GM21737 (cell line): ENCODE measurements around the gene ZNF624.
"Not testable (repeated sequence)": the region's sequence is repeated elsewhere in the genome, so short reads cannot be mapped to it uniquely, and the experiment has no call there.

ENCODE experiments used
- ATAC-seq: cut with Tn5 transposase; IDR thresholded peaks from one replicate; pipeline ENCODE4 v1.9.1; 2021; ENCODE audit warnings: mild to moderate bottlenecking, moderate library complexity; ENCODE audit not compliant: unreplicated experiment

The ZNF624 gene

GRCh38 chr17:16653367-16654041 is at the start of gene ZNF624:
ZNF624 (minus strand) TSS chr17:16653850.
- ATAC-seq, result peak; percentile 91

GRCh38 chr17:16697603-16698002 is 44.0 kb upstream of the ZNF624 start:
- ATAC-seq, result not testable (repeated sequence)

DNA sequence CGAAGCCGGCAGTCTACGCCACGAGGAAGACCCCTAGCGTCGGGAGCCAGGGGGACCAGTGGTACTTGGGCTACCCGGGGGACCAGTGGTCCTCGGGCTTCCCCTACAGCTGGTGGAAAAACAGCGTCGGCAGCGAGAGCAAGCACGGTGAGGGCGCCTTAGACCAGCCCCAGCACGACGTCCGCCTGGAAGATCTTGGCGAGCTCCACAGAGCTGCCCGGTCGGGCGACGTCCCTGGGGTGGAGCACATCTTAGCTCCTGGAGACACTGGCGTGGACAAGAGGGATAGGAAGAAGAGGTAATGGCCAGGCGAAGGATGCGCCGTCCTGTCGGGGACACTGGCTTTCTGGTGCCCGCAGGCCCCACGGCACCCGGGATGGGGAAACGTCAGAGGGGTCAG is 36.8 kb upstream of the ZNF624 start:
- ATAC-seq, result not testable (repeated sequence)

DNA sequence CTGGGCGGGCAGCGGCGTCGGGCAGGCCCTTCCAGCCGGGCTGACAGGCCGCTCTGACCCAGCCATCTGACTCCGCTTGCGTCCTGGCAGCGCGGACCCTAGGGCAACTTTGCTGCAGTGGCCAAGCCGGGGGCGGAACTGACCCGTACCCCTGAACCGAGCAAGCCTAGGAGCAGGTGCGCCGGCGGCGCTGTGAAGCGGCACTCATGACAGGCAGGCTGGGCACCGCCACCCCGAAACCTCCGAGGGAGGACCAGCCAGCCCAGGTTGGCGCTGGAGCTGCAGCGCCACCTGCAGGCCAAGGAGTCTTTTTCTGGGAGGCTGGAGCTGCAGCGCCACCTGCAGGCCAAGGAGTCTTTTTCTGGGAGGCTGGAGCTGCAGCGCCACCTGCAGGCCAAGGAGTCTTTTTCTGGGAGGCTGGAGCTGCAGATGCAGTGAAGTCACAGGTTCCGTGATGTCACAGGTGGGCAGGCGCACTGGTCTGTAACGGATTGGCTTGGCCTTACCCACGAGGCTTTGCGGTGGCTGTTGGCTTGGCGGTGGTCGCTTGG is 36.2 kb upstream of the ZNF624 start, which contains the start of gene CCDC144A:
Gene CCDC144A, plus strand, starts transcription at position 511 of the 551 bp plus-strand sequence. CDS start 160 bp downstream, outside the sequence.
- not testable (repeated sequence) for ATAC-seq

GRCh38 chr17:16687151-16687550 is 33.5 kb upstream of the ZNF624 start:
- ATAC-seq, result not testable (repeated sequence)

DNA sequence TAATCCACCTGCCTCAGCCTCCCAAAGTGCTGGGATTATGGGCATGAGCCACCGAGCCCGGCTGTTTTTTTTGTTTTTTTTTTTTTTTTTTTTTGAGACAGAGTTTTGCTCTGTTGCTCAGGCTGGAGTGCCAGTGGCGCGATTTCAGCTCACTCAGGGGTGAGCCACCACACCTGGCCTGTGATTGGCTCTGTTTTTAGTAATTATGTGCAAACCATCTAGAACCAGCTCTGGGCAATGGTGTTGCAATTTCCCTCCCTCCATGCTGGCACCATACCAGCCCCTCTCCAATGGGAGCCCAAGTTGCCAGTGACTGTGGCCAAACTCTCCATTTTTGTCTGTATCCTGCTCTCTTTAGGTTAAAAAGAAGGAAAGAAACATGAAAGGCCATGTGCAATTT is 32.4 kb upstream of the ZNF624 start:
- ATAC-seq, result not testable (repeated sequence)

DNA sequence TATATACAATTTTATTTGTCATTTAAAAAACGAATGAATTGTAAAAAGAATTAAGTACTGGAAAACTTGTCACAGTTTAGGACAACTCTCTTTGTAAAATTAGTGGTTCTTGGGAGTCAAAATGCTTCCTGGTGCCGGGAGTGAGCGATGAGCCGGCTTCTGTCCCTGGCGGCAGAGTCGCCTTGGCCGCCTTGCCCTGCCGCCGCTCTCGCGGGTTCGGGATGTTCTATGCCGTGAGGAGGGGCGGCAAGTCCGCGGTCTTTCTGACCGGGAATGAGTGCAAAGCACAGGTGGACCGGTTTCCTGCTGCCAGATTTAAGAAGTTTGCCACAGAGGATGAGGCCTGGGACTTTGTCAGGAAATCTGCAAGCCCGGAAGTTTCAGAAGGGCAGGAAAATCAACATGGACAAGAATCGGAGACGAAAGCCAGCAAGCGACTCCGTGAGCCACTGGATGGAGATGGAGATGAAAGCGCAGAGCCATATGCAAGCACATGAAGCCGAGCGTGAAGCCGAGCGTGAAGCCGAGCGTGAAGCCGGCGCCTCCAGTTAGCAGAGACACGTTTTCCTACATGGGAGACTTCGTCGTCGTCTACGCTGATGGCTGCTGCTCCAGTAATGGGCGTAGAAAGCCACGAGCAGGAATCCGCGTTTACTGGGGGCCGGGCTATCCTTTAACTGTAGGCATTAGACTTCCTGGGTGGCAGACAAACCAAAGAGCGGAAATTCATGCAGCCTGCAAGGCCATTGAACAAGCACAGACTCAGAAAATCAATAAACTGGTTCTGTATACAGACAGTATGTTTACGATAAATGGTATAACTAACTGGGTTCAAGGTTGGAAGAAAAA is 29.9 kb upstream of the ZNF624 start:
- ATAC-seq, result not testable (repeated sequence)

DNA sequence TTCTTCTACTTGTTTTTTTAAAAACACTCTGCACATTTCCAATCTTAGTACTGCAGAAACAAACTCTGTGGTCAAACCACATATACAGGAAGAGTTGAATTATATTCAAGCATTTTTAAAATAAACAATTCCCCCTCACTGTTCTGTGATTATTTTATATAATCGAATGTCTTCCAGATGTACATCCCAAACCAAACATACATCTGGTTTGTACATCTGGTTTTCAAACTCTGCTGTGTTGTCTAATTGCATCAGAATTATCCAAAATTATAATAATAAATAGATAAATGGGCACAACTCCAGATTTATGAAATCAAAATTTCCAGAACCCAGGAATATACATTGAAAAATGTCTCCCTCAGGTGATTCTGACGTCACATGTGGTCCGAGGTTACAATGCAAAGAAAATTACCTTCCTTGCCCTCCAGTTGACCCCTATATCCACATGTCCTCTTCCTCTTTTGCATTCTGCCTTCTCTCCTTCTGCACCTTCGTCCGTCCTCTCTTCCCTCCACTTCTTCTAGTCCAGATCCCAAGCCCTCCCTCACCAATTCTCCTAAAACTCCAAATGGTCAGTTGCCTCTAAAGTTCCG is 23.1 kb upstream of the ZNF624 start:
- no peak for ATAC-seq

GRCh38 chr17:16666907-16667636 is 13.4 kb upstream of the ZNF624 start:
- not testable (repeated sequence) for ATAC-seq

GRCh38 chr17:16666553-16666906 is 12.9 kb upstream of the ZNF624 start:
- ATAC-seq, result not testable (repeated sequence)

DNA sequence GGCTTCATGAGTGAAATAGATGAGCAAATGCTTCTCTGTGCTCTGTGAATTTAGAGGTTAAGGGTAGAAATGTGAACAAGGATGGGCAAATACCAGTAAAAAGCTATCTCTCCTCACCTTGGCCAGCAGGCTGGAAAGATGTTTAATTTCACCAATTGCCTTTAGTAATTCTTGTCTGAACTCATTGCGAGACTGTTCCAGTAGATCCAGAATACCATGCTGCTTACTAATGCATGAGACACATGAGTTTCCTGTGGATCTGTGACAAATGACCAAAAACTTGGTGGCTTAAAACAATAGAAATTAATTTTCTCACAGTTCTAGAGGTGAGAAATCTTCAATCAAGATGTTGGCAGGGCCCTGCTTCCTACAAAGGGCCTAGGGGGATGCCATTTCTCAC is 9.3 kb upstream of the ZNF624 start:
- no peak for ATAC-seq

DNA sequence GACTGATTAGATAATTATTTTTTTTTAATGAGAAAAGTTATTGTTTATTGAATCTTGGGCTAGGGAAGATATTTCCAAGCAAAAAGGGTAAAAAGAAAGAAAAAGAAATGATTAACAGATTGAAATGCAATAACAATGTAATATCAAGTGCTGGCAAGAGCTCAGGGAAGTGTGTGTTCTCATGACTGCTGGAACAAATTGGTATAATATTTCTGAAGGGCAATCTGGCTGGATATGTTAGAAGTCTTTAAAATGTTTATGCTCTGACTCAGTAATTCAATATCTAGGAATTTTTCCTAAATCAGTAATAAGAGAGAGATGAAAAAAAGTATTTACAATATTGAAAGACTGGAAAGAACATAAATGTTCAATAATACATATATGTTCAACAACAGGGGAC is 7.6 kb upstream of the ZNF624 start:
- no peak for ATAC-seq

DNA sequence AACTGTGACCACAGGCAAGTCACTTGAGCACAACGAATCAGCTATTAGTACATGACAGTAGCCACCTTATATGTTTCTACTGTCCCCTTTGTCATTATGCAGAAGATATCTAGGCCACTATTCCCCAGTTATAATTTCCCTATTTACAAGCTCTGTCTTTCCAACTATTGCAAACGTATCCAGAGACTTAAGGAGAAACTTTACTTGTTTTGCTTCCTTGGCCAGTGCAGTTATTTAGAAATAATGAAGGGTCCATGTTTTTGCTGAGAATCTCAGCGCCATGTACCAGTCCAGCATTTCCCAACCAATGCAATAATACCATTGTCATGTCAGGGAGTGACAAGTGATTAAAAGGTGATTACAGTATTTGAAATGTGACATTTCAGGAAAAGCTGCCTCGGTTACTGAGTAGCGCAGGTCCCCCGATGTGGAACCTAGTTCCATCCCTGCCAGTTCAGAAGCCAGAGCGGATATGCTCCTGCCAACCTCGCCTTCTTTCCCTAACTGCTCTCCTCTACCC is 743 bp downstream of the ZNF624 start:
- peak; percentile 10 for ATAC-seq

DNA sequence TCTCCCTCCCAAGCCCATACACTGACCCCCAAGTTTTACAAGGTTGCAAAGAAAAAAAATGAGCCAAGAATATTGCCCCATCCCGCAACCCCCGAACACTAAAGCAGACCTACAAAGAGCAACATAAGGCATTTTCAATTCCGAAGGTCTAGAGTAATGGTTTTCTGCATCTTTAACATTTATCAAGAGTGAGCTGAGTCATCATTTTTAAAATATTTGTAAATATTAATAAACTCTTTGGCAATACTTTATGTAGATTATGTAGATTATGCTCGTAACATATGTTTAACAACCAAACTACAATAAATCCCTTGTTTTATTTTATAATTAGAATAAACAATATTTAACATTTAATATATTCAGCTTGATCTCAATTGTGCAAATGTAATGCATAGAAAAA is 1.4 kb downstream of the ZNF624 start:
- ATAC-seq, result no peak

GRCh38 chr17:16649585-16649984 is 4.1 kb downstream of the ZNF624 start:
- no peak for ATAC-seq

- ATAC-seq, result no peak
Measured at GRCh38 chr17:16639438-16639837, 14.2 kb downstream of the ZNF624 start.

GRCh38 chr17:16623282-16623681 is 30.4 kb downstream of the ZNF624 start:
- no peak for ATAC-seq

DNA sequence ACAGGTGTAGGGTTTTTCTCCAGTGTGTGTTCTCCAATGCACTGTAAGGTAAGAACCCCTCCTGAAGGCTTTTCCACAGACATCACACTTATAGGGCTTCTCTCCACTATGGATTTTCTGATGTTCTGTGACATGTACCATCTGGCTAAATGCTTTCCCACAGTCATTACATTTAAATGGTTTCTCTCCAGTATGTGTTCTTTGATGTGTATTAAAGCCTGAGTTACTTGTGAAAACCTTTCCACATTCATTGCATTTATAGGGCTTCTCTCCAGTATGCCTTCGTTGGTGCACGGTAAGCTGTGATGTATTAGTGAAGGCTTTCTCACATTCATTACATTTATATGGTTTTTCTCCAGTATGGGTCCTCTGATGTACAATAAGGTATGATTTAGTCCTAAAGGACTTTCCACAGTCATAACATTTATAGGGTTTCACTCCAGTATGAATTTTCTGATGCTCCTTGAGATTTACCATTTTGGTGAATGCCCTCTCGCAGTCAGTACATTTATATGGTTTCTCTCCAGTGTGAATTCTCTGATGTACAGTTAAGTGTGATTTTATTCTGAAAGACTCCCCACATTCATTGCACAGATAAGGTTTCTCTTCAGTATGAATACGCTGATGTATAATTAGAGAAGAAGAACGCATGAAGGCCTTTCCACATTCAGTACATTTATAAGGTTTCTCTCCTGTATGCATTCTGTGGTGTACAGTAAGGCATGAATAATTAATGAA is 30.9 kb downstream of the ZNF624 start:
- ATAC-seq, result no peak

GRCh38 chr17:16617481-16618060 is 36.1 kb downstream of the ZNF624 start:
- no peak for ATAC-seq
